Panc1 (cell line): ENCODE results near the gene UQCRQ. TPM values are rescaled to one million over a fixed set of nuclear protein-coding genes. Genes with fewer than 3 reads are reported as not detected.

Experiments used
- ATAC-seq: fragments of 200-7000 bp; cut with Tn5 transposase; 2 replicates; pipeline ENCODE4 v1.9.1; 2020; ENCODE audit warnings: mild to moderate bottlenecking, moderate library complexity
- BruUV-seq: library from RNA; stranded (reverse); fragments of 400-500 nt; replicated peaks from 2 replicates; lab custom pipeline; 2021; lab: Mats Ljungman, UMichigan
- CTCF ChIA-PET: fragments of 300-600 bp; sonication (Branson Sonifier 250); formaldehyde crosslinking; loops from one replicate; lab custom pipeline; 2022; ENCODE audit warnings: antibody characterized with exemption; lab: Charles Lee
- POLR2A ChIA-PET: fragments of 300-600 bp; sonication (Branson Sonifier 250); formaldehyde crosslinking; loops from one replicate; lab custom pipeline; 2022; ENCODE audit warnings: antibody characterized with exemption; lab: Charles Lee
- DNase-seq: peaks from one replicate; pipeline ENCODE4 v3.0.0-alpha.2; 2010; ENCODE audit warnings: low read depth, low spot score
- H3K27ac ChIP-seq: 2 replicates; pipeline ENCODE4 v1.5.1; 2011; ENCODE audit warnings: mild to moderate bottlenecking, low read length, inconsistent platforms
- H3K27me3 ChIP-seq: fragments of 200-500 bp; sonication (Bioruptor generic); 2 replicates; pipeline ENCODE4 v1.6.0; 2014; ENCODE audit warnings: low read length, inconsistent platforms; ENCODE audit not compliant: control insufficient read depth, insufficient read depth
- H3K36me3 ChIP-seq: fragments of 200-500 bp; sonication (Bioruptor generic); 2 replicates; pipeline ENCODE4 v1.5.1; 2014; ENCODE audit warnings: inconsistent platforms, mild to moderate bottlenecking, low read length, moderate library complexity; ENCODE audit not compliant: control insufficient read depth, insufficient read depth
- H3K4me1 ChIP-seq: 2 replicates; pipeline ENCODE4 v1.5.1; 2011; ENCODE audit warnings: inconsistent platforms, mild to moderate bottlenecking, low read length, moderate library complexity; ENCODE audit not compliant: control insufficient read depth, insufficient read depth
- H3K4me3 ChIP-seq, 2 experiments: 2 replicates each; pipeline ENCODE4 v1.5.1; 2011 to 2012; ENCODE audit warnings: low read depth in 2 of 2, low read length in 2 of 2, mild to moderate bottlenecking in 2 of 2, inconsistent platforms in 1 of 2, moderate library complexity in 1 of 2
- H3K9me3 ChIP-seq: fragments of 200-500 bp; sonication (Bioruptor generic); 2 replicates; pipeline ENCODE4 v1.5.1; 2014; ENCODE audit warnings: low read depth, mild to moderate bottlenecking, inconsistent platforms, low read length, moderate library complexity; ENCODE audit not compliant: control insufficient read depth, insufficient read depth
- CTCF ChIP-seq: fragments of 450-650 bp; IDR thresholded peaks from 2 replicates; pipeline ENCODE4 v1.5.1; 2017; ENCODE audit warnings: mild to moderate bottlenecking
- POLR2AphosphoS5 ChIP-seq: IDR thresholded peaks from 2 replicates; pipeline ENCODE4 v1.6.1; 2012; ENCODE audit warnings: mild to moderate bottlenecking, low read depth, low read length, moderate library complexity
- REST ChIP-seq, 2 experiments: IDR thresholded peaks; 2 replicates each; pipeline ENCODE4 v1.6.1; 2011 to 2012; ENCODE audit warnings: low read depth in 2 of 2, control low read depth in 1 of 2, low read length in 1 of 2, mild to moderate bottlenecking in 1 of 2, moderate library complexity in 1 of 2; ENCODE audit not compliant: insufficient read depth in 1 of 2
- SIN3A ChIP-seq: IDR thresholded peaks from 2 replicates; pipeline ENCODE4 v1.6.1; 2012; ENCODE audit warnings: low read depth, mild to moderate bottlenecking, low read length, moderate library complexity, borderline replicate concordance; ENCODE audit not compliant: insufficient read depth
- TCF7L2 ChIP-seq: IDR thresholded peaks from 2 replicates; pipeline ENCODE4 v1.6.1; 2011; ENCODE audit warnings: mild to moderate bottlenecking, low read depth, low read length, inconsistent platforms
- in situ Hi-C: cut with HindIII; loops from 2 replicates; pipeline ENCODE4 v1.10.0; 2016; ENCODE audit warnings: low sequenced_read_pairs, low pct_unique_long_range_greater_than_20kb
- intact Hi-C: fragments of 100-400 bp; cut with micrococcal nuclease; formaldehyde crosslinking; loops from one replicate; pipeline ENCODE4 v1.10.0; 2022; ENCODE audit not compliant: unreplicated experiment
- total RNA-seq: library from RNA; stranded (reverse); gene quantifications from one replicate; pipeline ENCODE4 v1.2.1, GENCODE V29; 2021; ENCODE audit not compliant: unreplicated experiment

UQCRQ gene
- total RNA-seq, 1 experiment from 2014 or later, result 475 TPM

GRCh38 chr5:132853323-132853722 is 13.1 kb upstream of the UQCRQ start:
- BruUV-seq, result no TSS peak
- CTCF ChIA-PET, result no interaction called here
- no peak for TF ChIP-seq REST (IDR thresholded peaks at IDR 0.05; ENCODE audit: insufficient read depth in 1 of 2, low read depth in 2 of 2, low read length in 1 of 2)
- TF ChIP-seq POLR2AphosphoS5, result no peak
- no peak for TF ChIP-seq SIN3A
- no peak for TF ChIP-seq CTCF
- TF ChIP-seq TCF7L2, result no peak
- POLR2A ChIA-PET, result no interaction called here
- H3K27me3 ChIP-seq, result no peaks in the 10 kb centered on the region
- in situ Hi-C loops (no loop called here), intact Hi-C loops (no loop called here)
- DNase-seq (no peak), ATAC-seq (no peak)
- no peaks in the 10 kb centered on the region for H3K9me3 ChIP-seq
- no peak overlapping the region for H3K27ac ChIP-seq
- H3K36me3 ChIP-seq, result no peaks in the 10 kb centered on the region
- no peak overlapping the region for H3K4me3 ChIP-seq
- H3K4me1 ChIP-seq, result no peaks in the 10 kb centered on the region

- ChIA-PET POLR2A (no interaction called here), CTCF (no interaction called here)
- DNase-seq, result no peak
- Histone ChIP-seq H3K36me3 (no peaks in the 10 kb centered on the region), H3K27ac (no peak overlapping the region), H3K9me3 (no peaks in the 10 kb centered on the region), H3K4me1 (no peaks in the 10 kb centered on the region), H3K27me3 (no peaks in the 10 kb centered on the region), H3K4me3 (no peak overlapping the region)
- TF ChIP-seq SIN3A, result no peak
- no peak for TF ChIP-seq CTCF
- no peak for TF ChIP-seq TCF7L2
- no peak for TF ChIP-seq POLR2AphosphoS5
- no peak for TF ChIP-seq REST (IDR thresholded peaks at IDR 0.05; ENCODE audit: insufficient read depth in 1 of 2, low read depth in 2 of 2, low read length in 1 of 2)
- BruUV-seq, result no TSS peak
- no peak for ATAC-seq
- intact Hi-C loops (no loop called here), in situ Hi-C loops (no loop called here)
These were observed 12.7 kb upstream of the UQCRQ start for GRCh38 chr5:132853790-132854189.
